ENCODE results near the gene DGKB.

DNA sequence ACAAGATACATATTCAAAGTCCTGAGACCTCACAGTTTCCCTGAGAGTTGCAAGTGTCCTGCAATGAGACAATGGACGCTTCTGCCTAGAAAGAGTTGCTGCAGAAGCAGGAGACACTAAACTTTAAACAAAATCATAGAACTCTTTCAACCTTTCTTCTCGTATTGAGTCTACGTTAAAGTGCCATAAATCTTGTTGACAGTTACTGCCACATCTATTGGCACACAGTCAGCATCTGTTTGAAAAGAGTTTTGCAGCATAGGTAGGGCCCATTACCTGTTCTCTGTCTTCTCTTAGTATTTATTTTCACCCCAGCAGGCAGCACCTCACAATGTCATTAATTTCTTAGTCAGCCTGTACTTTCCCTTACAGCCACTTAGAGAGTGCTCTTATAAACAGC is 577.8 kb downstream of the DGKB start:
- TF ChIP-seq GATA3 (IDR thresholded peaks at IDR 0.05; ENCODE audit: low read depth, low read length) (no peak), GATA2 (IDR thresholded peaks at IDR 0.05; ENCODE audit: low read depth, low read length) (no peak)
